SK-N-SH treated with all-trans-retinoic acid at 6 μM for 48 hours (cell line): Measurements from ENCODE around the gene TAF15.

Experiments
- ATAC-seq: fragments of 200-7000 bp; cut with Tn5 transposase; 3 replicates; pipeline ENCODE4 v1.9.1; 2020; ENCODE audit warnings: mild to moderate bottlenecking, moderate library complexity
- ARNTL ChIP-seq: fragments of 450-650 bp; formaldehyde crosslinking; IDR thresholded peaks from 2 replicates; pipeline ENCODE4 v1.5.0; 2020; ENCODE audit warnings: low read depth, mild to moderate bottlenecking, moderate library complexity, borderline replicate concordance
- BACH2 ChIP-seq: fragments of 250-450 bp; sonication (Bioruptor Pico); IDR thresholded peaks from 2 replicates; pipeline ENCODE4 v1.9.0; 2021; ENCODE audit warnings: mild to moderate bottlenecking, borderline replicate concordance
- CSDC2 ChIP-seq: fragments of 250-450 bp; sonication (Bioruptor Pico); IDR thresholded peaks from 2 replicates; pipeline ENCODE4 v1.5.0; 2020; ENCODE audit warnings: mild to moderate bottlenecking, moderate library complexity
- CSRNP3 ChIP-seq: fragments of 250-450 bp; sonication (Bioruptor Pico); IDR thresholded peaks from 2 replicates; pipeline ENCODE4 v1.5.1; 2021; ENCODE audit warnings: mild to moderate bottlenecking, moderate library complexity
- ESRRG ChIP-seq: fragments of 250-450 bp; sonication (Bioruptor Pico); IDR thresholded peaks from 2 replicates; pipeline ENCODE4 v1.6.1; 2021; ENCODE audit warnings: mild to moderate bottlenecking
- GLIS3 ChIP-seq: fragments of 250-450 bp; sonication (Bioruptor Pico); IDR thresholded peaks from 2 replicates; pipeline ENCODE4 v1.5.0; 2020; ENCODE audit warnings: mild to moderate bottlenecking, moderate library complexity
- ISL1 ChIP-seq: fragments of 250-450 bp; sonication (Bioruptor Pico); IDR thresholded peaks from 2 replicates; pipeline ENCODE4 v2.1.2; 2022; ENCODE audit warnings: mild to moderate bottlenecking, moderate library complexity
- OSR1 ChIP-seq: fragments of 250-450 bp; sonication (Bioruptor Pico); IDR thresholded peaks from 2 replicates; pipeline ENCODE4 v1.8.0; 2022; ENCODE audit warnings: moderate library complexity, mild to moderate bottlenecking, inconsistent platforms
- PATZ1 ChIP-seq: fragments of 250-450 bp; sonication (Bioruptor Pico); IDR thresholded peaks from 2 replicates; pipeline ENCODE4 v1.8.0; 2020; ENCODE audit warnings: mild to moderate bottlenecking, moderate library complexity, borderline replicate concordance
- POU6F1 ChIP-seq: fragments of 250-450 bp; sonication (Bioruptor Pico); IDR thresholded peaks from 2 replicates; pipeline ENCODE4 v1.8.0; 2021; ENCODE audit warnings: low read depth, mild to moderate bottlenecking, moderate library complexity, borderline replicate concordance
- PPARA ChIP-seq: fragments of 250-450 bp; sonication (Bioruptor Pico); IDR thresholded peaks from 2 replicates; pipeline ENCODE4 v1.5.0; 2020; ENCODE audit warnings: mild to moderate bottlenecking, borderline replicate concordance
- RARB ChIP-seq: fragments of 250-450 bp; sonication (Bioruptor Pico); IDR thresholded peaks from 2 replicates; pipeline ENCODE4 v1.8.0; 2021; ENCODE audit warnings: mild to moderate bottlenecking, moderate library complexity
- SNAI2 ChIP-seq: fragments of 250-450 bp; sonication (Bioruptor Pico); IDR thresholded peaks from 2 replicates; pipeline ENCODE4 v1.5.0; 2020; ENCODE audit warnings: mild to moderate bottlenecking, moderate library complexity
- TOX ChIP-seq: fragments of 250-450 bp; sonication (Bioruptor Pico); IDR thresholded peaks from 2 replicates; pipeline ENCODE4 v1.8.0; 2021; ENCODE audit warnings: mild to moderate bottlenecking, moderate library complexity, borderline replicate concordance
- ZC3H10 ChIP-seq: fragments of 250-450 bp; sonication (Bioruptor Pico); IDR thresholded peaks from 2 replicates; pipeline ENCODE4 v1.5.1; 2021; ENCODE audit warnings: mild to moderate bottlenecking, moderate library complexity
- ZFP3 ChIP-seq: fragments of 250-450 bp; sonication (Bioruptor Pico); IDR thresholded peaks from 2 replicates; pipeline ENCODE4 v1.5.0; 2020; ENCODE audit warnings: mild to moderate bottlenecking, moderate library complexity
- ZFP30 ChIP-seq: fragments of 450-650 bp; formaldehyde crosslinking; IDR thresholded peaks from 2 replicates; pipeline ENCODE4 v1.5.0; 2022; ENCODE audit warnings: mild to moderate bottlenecking, moderate library complexity
- ZNF565 ChIP-seq: fragments of 450-650 bp; formaldehyde crosslinking; conservative IDR thresholded peaks from 2 replicates; pipeline ENCODE4 v1.5.0; 2020; ENCODE audit warnings: low read depth, mild to moderate bottlenecking, moderate library complexity
- ZNF70 ChIP-seq: fragments of 450-650 bp; formaldehyde crosslinking; IDR thresholded peaks from 2 replicates; pipeline ENCODE4 v1.5.0; 2020; ENCODE audit warnings: mild to moderate bottlenecking, moderate library complexity
- ZNF8 ChIP-seq: fragments of 450-650 bp; formaldehyde crosslinking; IDR thresholded peaks from 2 replicates; pipeline ENCODE4 v1.5.0; 2020; ENCODE audit warnings: mild to moderate bottlenecking, moderate library complexity
- TF ChIP-seq, protein P1 (sequence below): fragments of 250-450 bp; sonication (Bioruptor Pico); IDR thresholded peaks from 2 replicates; pipeline ENCODE4 v1.5.0; 2020; ENCODE audit warnings: mild to moderate bottlenecking, moderate library complexity
- TF ChIP-seq, protein P2 (sequence below): fragments of 250-450 bp; sonication (Bioruptor Pico); IDR thresholded peaks from 2 replicates; pipeline ENCODE4 v1.5.1; 2020; ENCODE audit warnings: low read depth, mild to moderate bottlenecking, moderate library complexity

TAF15 gene

DNA sequence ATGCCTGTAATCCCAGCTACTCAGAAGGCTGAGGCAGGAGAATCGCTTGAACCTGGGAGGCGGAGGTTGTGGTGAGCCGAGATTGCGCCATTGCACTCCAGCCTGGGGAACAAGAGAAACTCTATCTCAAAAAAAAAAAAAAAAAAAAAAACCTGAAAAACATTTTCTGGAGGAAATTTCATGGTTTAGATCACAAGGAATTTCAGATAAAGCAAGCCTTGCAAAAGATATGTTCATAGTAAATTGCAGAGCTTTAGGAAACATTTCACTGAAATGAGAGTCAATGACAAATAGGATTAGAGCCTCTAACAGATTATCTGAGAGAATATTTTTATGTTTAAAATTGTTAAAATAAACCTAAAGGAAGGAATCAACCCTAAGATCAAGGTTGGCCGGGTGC, 3.2 kb downstream of the TAF15 start:
- no peak for TF ChIP-seq RARB (CRISPR knock-in tag)
- TF ChIP-seq ZFP3 = no peak
- TF ChIP-seq ZNF8 (CRISPR knock-in tag) = no peak
- no peak for TF ChIP-seq CSRNP3 (CRISPR knock-in tag)
- TF ChIP-seq TOX = no peak
- no peak for TF ChIP-seq POU6F1 (CRISPR knock-in tag)
- no peak for TF ChIP-seq BACH2 (CRISPR knock-in tag)
- TF ChIP-seq, all 23 proteins: peak for 0
- no peak for ATAC-seq

GRCh38 chr17:35816723-35817122, 7.4 kb downstream of the TAF15 start:
- no peak for TF ChIP-seq ZNF565 (CRISPR knock-in tag)
- no peak for ATAC-seq

DNA sequence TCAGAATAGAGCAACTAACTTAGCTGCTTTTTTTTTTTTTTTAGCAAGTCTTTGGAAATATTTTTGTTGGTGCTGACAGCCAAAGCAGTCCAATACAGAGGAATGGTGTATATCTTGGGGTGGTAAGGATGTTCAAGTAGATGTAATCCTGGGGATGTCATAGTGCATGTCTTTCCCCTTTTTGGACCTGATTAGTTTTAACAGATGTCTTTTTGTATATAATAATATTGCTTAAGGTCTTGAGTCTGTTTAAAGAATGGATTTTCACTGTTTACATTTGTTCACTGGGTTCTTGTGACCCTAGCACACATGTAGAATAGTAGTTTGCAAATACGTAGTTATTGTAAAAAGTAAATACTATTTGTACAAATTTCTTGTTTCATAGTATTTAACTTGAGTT, 7.9 kb downstream of the TAF15 start:
- TF ChIP-seq GLIS3 = no peak
- no peak for TF ChIP-seq TOX
- no peak for TF ChIP-seq ZNF8 (CRISPR knock-in tag)
- no peak for TF ChIP-seq CSRNP3 (CRISPR knock-in tag)
- TF ChIP-seq CSDC2 (CRISPR knock-in tag) = no peak
- TF ChIP-seq, protein P1, sequence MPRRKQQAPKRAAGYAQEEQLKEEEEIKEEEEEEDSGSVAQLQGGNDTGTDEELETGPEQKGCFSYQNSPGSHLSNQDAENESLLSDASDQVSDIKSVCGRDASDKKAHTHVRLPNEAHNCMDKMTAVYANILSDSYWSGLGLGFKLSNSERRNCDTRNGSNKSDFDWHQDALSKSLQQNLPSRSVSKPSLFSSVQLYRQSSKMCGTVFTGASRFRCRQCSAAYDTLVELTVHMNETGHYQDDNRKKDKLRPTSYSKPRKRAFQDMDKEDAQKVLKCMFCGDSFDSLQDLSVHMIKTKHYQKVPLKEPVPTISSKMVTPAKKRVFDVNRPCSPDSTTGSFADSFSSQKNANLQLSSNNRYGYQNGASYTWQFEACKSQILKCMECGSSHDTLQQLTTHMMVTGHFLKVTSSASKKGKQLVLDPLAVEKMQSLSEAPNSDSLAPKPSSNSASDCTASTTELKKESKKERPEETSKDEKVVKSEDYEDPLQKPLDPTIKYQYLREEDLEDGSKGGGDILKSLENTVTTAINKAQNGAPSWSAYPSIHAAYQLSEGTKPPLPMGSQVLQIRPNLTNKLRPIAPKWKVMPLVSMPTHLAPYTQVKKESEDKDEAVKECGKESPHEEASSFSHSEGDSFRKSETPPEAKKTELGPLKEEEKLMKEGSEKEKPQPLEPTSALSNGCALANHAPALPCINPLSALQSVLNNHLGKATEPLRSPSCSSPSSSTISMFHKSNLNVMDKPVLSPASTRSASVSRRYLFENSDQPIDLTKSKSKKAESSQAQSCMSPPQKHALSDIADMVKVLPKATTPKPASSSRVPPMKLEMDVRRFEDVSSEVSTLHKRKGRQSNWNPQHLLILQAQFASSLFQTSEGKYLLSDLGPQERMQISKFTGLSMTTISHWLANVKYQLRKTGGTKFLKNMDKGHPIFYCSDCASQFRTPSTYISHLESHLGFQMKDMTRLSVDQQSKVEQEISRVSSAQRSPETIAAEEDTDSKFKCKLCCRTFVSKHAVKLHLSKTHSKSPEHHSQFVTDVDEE (CRISPR knock-in tag) = no peak
- TF ChIP-seq ZNF565 (CRISPR knock-in tag) = no peak
- TF ChIP-seq PPARA (CRISPR knock-in tag) = no peak
- TF ChIP-seq OSR1 (CRISPR knock-in tag) = no peak
- TF ChIP-seq SNAI2 = no peak
- no peak for TF ChIP-seq PATZ1 (CRISPR knock-in tag)
- TF ChIP-seq BACH2 (CRISPR knock-in tag) = no peak
- TF ChIP-seq ZNF70 (CRISPR knock-in tag) = no peak
- no peak for TF ChIP-seq ZFP3
- no peak for TF ChIP-seq ISL1 (CRISPR knock-in tag)
- no peak for TF ChIP-seq ZFP30
- TF ChIP-seq ESRRG (CRISPR knock-in tag) = no peak
- no peak for TF ChIP-seq ARNTL (CRISPR knock-in tag)
- TF ChIP-seq ZC3H10 (CRISPR knock-in tag) = no peak
- TF ChIP-seq, protein P2, sequence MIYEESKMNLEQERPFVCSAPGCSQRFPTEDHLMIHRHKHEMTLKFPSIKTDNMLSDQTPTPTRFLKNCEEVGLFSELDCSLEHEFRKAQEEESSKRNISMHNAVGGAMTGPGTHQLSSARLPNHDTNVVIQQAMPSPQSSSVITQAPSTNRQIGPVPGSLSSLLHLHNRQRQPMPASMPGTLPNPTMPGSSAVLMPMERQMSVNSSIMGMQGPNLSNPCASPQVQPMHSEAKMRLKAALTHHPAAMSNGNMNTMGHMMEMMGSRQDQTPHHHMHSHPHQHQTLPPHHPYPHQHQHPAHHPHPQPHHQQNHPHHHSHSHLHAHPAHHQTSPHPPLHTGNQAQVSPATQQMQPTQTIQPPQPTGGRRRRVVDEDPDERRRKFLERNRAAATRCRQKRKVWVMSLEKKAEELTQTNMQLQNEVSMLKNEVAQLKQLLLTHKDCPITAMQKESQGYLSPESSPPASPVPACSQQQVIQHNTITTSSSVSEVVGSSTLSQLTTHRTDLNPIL = no peak
- ATAC-seq = no peak
